Caco-2 (cell line): Measurements from ENCODE around the gene NLGN1. TPM values are rescaled to one million over a fixed set of nuclear protein-coding genes. Genes with fewer than 3 reads are reported as not detected.

Experiments
- BruUV-seq: library from RNA; stranded (reverse); fragments of 400-500 nt; replicated peaks from 2 replicates; lab custom pipeline; 2021; lab: Mats Ljungman, UMichigan
- CTCF ChIA-PET: fragments of 300-600 bp; sonication (Branson Sonifier 250); formaldehyde crosslinking; loops from one replicate; lab custom pipeline; 2022; ENCODE audit warnings: antibody characterized with exemption; lab: Charles Lee
- POLR2A ChIA-PET: fragments of 300-600 bp; sonication (Branson Sonifier 250); formaldehyde crosslinking; loops from one replicate; lab custom pipeline; 2022; ENCODE audit warnings: antibody characterized with exemption; lab: Charles Lee
- DNase-seq, 2 experiments: peaks; one replicate each; pipeline versions ENCODE4 v3.0.0 to v3.0.0-alpha.2; 2020 to 2022
- H3K27me3 ChIP-seq: replicated peaks from 2 replicates; pipeline ENCODE4 v1.6.0; 2011; ENCODE audit warnings: low read length; ENCODE audit not compliant: control insufficient read depth, insufficient read depth
- H3K36me3 ChIP-seq: 2 replicates; pipeline ENCODE4 v1.5.1; 2011; ENCODE audit warnings: low read length; ENCODE audit not compliant: control insufficient read depth, insufficient read depth
- H3K4me1 ChIP-seq: fragments of 250-450 bp; sonication (Bioruptor Pico); 2 replicates; pipeline ENCODE4 v1.5.1; 2020; ENCODE audit warnings: mild to moderate bottlenecking
- H3K4me3 ChIP-seq: 2 replicates; pipeline ENCODE4 v1.5.1; 2011; ENCODE audit warnings: low read depth, mild to moderate bottlenecking, control low read depth, low read length
- H3K9me3 ChIP-seq: fragments of 250-450 bp; sonication (Bioruptor Pico); 2 replicates; pipeline ENCODE4 v1.5.1; 2020; ENCODE audit warnings: mild to moderate bottlenecking, moderate library complexity
- H3K27ac Mint-ChIP-seq: one replicate; pipeline ENCODE4 v1.8.0; 2022; ENCODE audit warnings: mixed read lengths; ENCODE audit not compliant: unreplicated experiment
- H3K27me3 Mint-ChIP-seq: one replicate; pipeline ENCODE4 v1.8.0; 2022; ENCODE audit warnings: mixed read lengths; ENCODE audit not compliant: insufficient read depth, unreplicated experiment
- H3K36me3 Mint-ChIP-seq: one replicate; pipeline ENCODE4 v1.8.0; 2022; ENCODE audit warnings: mild to moderate bottlenecking, mixed read lengths; ENCODE audit not compliant: insufficient read depth, unreplicated experiment
- H3K4me1 Mint-ChIP-seq: one replicate; pipeline ENCODE4 v1.8.0; 2022; ENCODE audit warnings: low read depth, mixed read lengths; ENCODE audit not compliant: unreplicated experiment
- H3K4me3 Mint-ChIP-seq: one replicate; pipeline ENCODE4 v1.8.0; 2022; ENCODE audit warnings: mild to moderate bottlenecking, moderate library complexity, mixed read lengths; ENCODE audit not compliant: unreplicated experiment
- H3K9me3 Mint-ChIP-seq: one replicate; pipeline ENCODE4 v1.8.0; 2022; ENCODE audit warnings: mixed read lengths; ENCODE audit not compliant: unreplicated experiment
- intact Hi-C: fragments of 100-400 bp; cut with micrococcal nuclease; formaldehyde crosslinking; loops from one replicate; pipeline ENCODE4 v1.10.0; 2022; ENCODE audit not compliant: unreplicated experiment
- total RNA-seq: library from RNA; stranded (reverse); gene quantifications from 2 replicates; pipeline ENCODE4 v1.2.3, GENCODE V29; 2022
- TF ChIP-seq, protein P1 (sequence below), 2 experiments: fragments of 200-600 bp in 1 of 2; IDR thresholded peaks; 1 replicate in 1 of 2; 2 replicates in 1 of 2; pipeline versions ENCODE4 v1.5.1 to v1.8.0; 2011 to 2022; ENCODE audit warnings: antibody characterized with exemption in 1 of 2, control low read depth in 1 of 2, inconsistent platforms in 1 of 2, low read depth in 1 of 2, low read length in 1 of 2, mild to moderate bottlenecking in 1 of 2, moderate library complexity in 1 of 2; ENCODE audit not compliant: insufficient read depth in 1 of 2, severe bottlenecking in 1 of 2, unreplicated experiment in 1 of 2

The NLGN1 gene
- total RNA-seq, 1 experiment from 2014 or later: not detected

DNA sequence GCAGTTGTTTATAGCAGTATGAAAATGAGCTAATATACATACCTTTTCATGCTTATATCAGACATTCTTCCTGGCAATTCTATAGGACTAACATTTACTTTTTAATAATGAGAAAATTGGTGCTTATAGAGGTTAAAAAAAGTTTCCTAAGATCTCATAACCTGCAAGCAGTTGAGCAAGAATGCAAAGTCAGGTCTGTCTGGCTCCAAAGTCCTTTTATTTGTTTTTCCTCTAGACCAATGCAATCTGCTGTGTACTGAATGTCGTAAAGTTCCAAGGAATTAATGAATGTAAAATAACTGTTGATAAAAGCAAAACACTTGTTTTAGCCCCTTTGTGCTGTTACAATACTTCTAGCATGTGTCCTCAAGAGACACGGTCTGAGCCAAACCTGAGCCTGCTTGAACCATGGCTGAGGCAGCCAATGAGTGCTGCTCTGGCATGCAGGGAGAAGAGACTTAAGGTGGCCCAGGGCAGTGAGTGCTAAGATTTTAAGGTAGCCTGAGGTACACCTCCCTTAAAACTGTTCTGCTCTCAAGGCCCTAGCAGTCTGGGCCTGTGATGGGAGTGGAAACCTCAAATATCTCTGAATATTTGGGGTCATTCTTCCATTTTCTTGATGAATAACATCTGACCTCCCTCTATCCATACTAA lies 906.5 kb downstream of the NLGN1 start:
- H3K36me3 ChIP-seq: no peaks in the 10 kb centered on the region
- no peaks in the 10 kb centered on the region for H3K27me3 ChIP-seq
- peaks cover 5% of the 10 kb centered on the region; the same call in 1 of the 2 replicates for H3K4me1 ChIP-seq
- no peaks in the 10 kb centered on the region for H3K9me3 ChIP-seq
- no peak for DNase-seq
- H3K36me3 Mint-ChIP-seq: no peaks in the 10 kb centered on the region
- ChIA-PET POLR2A (no interaction called here), CTCF (no interaction called here)
- intact Hi-C loops: no loop called here
- TF ChIP-seq, protein P1, sequence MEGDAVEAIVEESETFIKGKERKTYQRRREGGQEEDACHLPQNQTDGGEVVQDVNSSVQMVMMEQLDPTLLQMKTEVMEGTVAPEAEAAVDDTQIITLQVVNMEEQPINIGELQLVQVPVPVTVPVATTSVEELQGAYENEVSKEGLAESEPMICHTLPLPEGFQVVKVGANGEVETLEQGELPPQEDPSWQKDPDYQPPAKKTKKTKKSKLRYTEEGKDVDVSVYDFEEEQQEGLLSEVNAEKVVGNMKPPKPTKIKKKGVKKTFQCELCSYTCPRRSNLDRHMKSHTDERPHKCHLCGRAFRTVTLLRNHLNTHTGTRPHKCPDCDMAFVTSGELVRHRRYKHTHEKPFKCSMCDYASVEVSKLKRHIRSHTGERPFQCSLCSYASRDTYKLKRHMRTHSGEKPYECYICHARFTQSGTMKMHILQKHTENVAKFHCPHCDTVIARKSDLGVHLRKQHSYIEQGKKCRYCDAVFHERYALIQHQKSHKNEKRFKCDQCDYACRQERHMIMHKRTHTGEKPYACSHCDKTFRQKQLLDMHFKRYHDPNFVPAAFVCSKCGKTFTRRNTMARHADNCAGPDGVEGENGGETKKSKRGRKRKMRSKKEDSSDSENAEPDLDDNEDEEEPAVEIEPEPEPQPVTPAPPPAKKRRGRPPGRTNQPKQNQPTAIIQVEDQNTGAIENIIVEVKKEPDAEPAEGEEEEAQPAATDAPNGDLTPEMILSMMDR (IDR thresholded peaks at IDR 0.05; ENCODE audit: insufficient read depth in 1 of 2, low read depth in 1 of 2, low read length in 1 of 2, severe bottlenecking in 1 of 2, unreplicated experiment in 1 of 2): no peak
- no peaks in the 10 kb centered on the region for H3K4me1 Mint-ChIP-seq
- no peaks in the 10 kb centered on the region for H3K27me3 Mint-ChIP-seq
- no TSS peak for BruUV-seq
- no peak overlapping the region for H3K27ac Mint-ChIP-seq
- no peaks in the 10 kb centered on the region for H3K9me3 Mint-ChIP-seq
- no peak overlapping the region for H3K4me3 Mint-ChIP-seq
- no peak overlapping the region for H3K4me3 ChIP-seq

DNA sequence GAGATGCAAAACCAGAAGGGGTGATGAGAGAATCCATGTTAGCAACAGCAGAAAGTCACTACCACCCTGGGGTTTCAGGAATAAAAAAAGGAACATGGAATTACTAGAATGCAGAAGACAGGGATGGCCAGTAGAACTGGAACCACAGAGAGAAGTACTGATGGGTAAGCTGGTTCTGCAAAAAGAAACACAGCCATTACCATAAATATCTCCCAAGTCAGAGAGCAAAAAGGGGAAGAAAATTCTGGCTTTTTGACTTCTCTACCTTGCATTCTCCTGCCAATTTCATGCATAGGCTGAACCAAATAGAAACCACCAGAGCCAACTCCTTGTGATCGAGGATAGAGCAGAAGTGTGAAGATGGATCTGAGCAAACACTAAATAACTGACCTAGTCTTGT lies 911.2 kb downstream of the NLGN1 start:
- Histone ChIP-seq H3K4me1 (peaks cover under 1% of the 10 kb centered on the region; the same call in 1 of the 2 replicates), H3K36me3 (no peaks in the 10 kb centered on the region), H3K27me3 (no peaks in the 10 kb centered on the region), H3K9me3 (no peaks in the 10 kb centered on the region), H3K4me3 (no peak overlapping the region)
- no peaks in the 10 kb centered on the region for H3K9me3 Mint-ChIP-seq
- ChIA-PET CTCF (no interaction called here), POLR2A (no interaction called here)
- TF ChIP-seq, protein P1 (IDR thresholded peaks at IDR 0.05; ENCODE audit: insufficient read depth in 1 of 2, low read depth in 1 of 2, low read length in 1 of 2, severe bottlenecking in 1 of 2, unreplicated experiment in 1 of 2): no peak
- DNase-seq: no peak
- H3K27ac Mint-ChIP-seq: no peak overlapping the region
- H3K4me3 Mint-ChIP-seq: no peak overlapping the region
- H3K27me3 Mint-ChIP-seq: no peaks in the 10 kb centered on the region
- no TSS peak for BruUV-seq
- no peaks in the 10 kb centered on the region for H3K4me1 Mint-ChIP-seq
- no peaks in the 10 kb centered on the region for H3K36me3 Mint-ChIP-seq
- intact Hi-C loops: no loop called here

DNA sequence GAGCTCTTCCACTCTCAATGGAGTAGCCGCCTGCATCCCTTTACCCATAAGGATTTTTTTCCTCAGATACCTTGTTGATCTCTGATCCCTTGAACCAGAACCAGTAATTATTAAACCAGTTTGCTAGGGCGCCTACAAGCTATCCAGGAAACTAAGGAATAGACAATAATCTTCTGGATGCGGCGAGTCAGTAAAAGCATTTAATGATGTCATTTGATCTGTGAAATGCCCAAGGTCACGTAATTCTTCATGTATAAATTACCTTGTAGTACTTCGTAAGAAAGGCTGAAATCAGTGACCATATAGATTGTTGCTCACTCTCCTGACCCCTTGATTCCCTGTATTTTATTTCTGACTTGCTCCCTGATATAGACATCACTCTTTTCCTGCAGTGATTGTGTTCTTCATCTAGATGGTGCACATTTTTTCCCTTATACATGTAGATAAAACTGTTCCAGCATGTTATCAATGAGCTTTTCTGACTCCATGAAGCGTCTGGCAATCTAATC lies 913.0 kb downstream of the NLGN1 start:
- intact Hi-C loops: no loop called here
- H3K9me3 ChIP-seq: no peaks in the 10 kb centered on the region
- Mint-ChIP-seq H3K9me3 (no peaks in the 10 kb centered on the region), H3K4me3 (no peak overlapping the region), H3K27me3 (no peaks in the 10 kb centered on the region), H3K36me3 (no peaks in the 10 kb centered on the region), H3K4me1 (no peaks in the 10 kb centered on the region), H3K27ac (no peak overlapping the region)
- BruUV-seq: no TSS peak
- CTCF ChIA-PET: interaction anchor here (0.6 kb wide), 1 partner anchor 697 kb away, joined by 3 read pairs; no protein-coding TSS in a partner anchor
- TF ChIP-seq, protein P1 (IDR thresholded peaks at IDR 0.05; ENCODE audit: insufficient read depth in 1 of 2, low read depth in 1 of 2, low read length in 1 of 2, severe bottlenecking in 1 of 2, unreplicated experiment in 1 of 2): no peak
- no peak overlapping the region for H3K4me3 ChIP-seq
- no peaks in the 10 kb centered on the region for H3K27me3 ChIP-seq
- POLR2A ChIA-PET: no interaction called here
- no peaks in the 10 kb centered on the region for H3K4me1 ChIP-seq
- no peaks in the 10 kb centered on the region for H3K36me3 ChIP-seq
- DNase-seq: no peak
